ENCODE results near the gene PROK1. TPM values are rescaled to one million over a fixed set of nuclear protein-coding genes. Genes with fewer than 3 reads are reported as not detected.
"Not testable (repeated sequence)": the region's sequence is repeated elsewhere in the genome, so short reads cannot be mapped to it uniquely, and the experiment has no call there.

PROK1 gene
- total and polyA plus RNA-seq, 2 of the 4 experiments (the other 2 are of a cell fraction), result not detected

DNA sequence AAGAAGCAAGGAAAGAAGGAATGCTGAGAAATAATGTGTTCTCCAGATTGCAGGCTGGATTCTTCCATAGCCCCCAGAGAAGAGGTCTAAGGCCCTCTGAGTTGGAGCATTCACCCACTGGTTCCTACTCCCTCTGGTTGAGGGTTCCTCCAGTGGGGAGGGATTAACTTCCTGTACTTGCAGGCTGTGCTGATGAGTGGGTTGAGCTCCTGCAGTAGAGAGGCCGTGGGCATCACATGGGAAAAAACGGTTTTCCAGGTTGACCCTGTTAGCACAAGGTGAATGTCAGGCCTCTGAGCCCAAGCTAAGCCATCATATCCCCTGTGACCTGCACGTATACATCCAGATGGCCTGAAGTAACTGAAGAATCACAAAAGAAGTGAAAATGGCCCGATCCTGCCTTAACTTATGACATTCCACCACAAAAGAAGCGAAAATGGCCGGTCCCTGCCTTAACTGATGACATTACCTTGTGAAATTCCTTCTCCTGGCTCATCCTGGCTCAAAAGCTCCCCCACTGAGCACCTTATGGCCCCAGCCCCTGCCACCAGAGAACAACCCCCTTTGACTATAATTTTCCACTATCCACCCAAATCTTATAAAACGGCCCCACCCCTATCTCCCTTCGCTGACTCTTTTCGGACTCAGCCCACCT is 13.2 kb upstream of the PROK1 start:
- H3K9me3 ChIP-seq (ENCODE audit: control insufficient read depth, insufficient read depth, low read length); ATAC-seq (ENCODE audit: low read depth); H3K14ac ChIP-seq (replicated peaks; ENCODE audit: low read depth, low read length); H4K91ac ChIP-seq (ENCODE audit: insufficient read depth, low read depth, low read length); H4K5ac ChIP-seq (ENCODE audit: low read depth, low read length); H2BK15ac ChIP-seq (ENCODE audit: low read depth, low read length); H4K8ac ChIP-seq (ENCODE audit: low read depth in 2 of 2, low read length in 2 of 2); in situ Hi-C loops (cut with MboI; ENCODE audit: low sequenced_read_pairs); H3K4ac ChIP-seq (ENCODE audit: low read depth, low read length); H2BK5ac ChIP-seq (ENCODE audit: low read depth, low read length, poor library complexity, severe bottlenecking); H3K79me1 ChIP-seq (ENCODE audit: low read depth in 1 of 2, low read length in 2 of 2); H3K4me1 ChIP-seq (ENCODE audit: control insufficient read depth, insufficient read depth, low read length); dilution Hi-C loops (cut with HindIII; ENCODE audit: low sequenced_read_pairs, unreplicated experiment); intact Hi-C loops (cut with micrococcal nuclease); CTCF ChIA-PET; H2AK9ac ChIP-seq (replicated peaks; ENCODE audit: low read depth, low read length, poor library complexity); POLR2A ChIA-PET (ENCODE audit: unreplicated experiment); H3K36me3 ChIP-seq (ENCODE audit: control insufficient read depth, insufficient read depth, low read length); H3K27ac ChIP-seq (ENCODE audit: insufficient read depth, low read length); H2AK5ac ChIP-seq (ENCODE audit: low read depth, low read length); H3K23ac ChIP-seq (ENCODE audit: low read depth, low read length); H3K4me3 ChIP-seq (ENCODE audit: insufficient read depth, low read depth, low read length); H2AFZ ChIP-seq (replicated peaks; ENCODE audit: low read length, poor library complexity); H2BK20ac ChIP-seq (ENCODE audit: low read depth, low read length); H3K9ac ChIP-seq (ENCODE audit: low read depth, low read length); H3K4me2 ChIP-seq (ENCODE audit: low read depth, low read length); H3K9me1 ChIP-seq (ENCODE audit: insufficient read depth, low read length); H2BK120ac ChIP-seq (ENCODE audit: low read depth, low read length); DNase-seq; H3K56ac ChIP-seq (ENCODE audit: extremely low read depth, insufficient read depth, low read length); H3K18ac ChIP-seq (ENCODE audit: low read depth, low read length); H4K20me1 ChIP-seq (ENCODE audit: insufficient read depth, low read length); BruUV-seq (replicated peaks): not testable (repeated sequence)
- H3K27me3 ChIP-seq (ENCODE audit: control insufficient read depth, insufficient read depth, low read length), result peaks cover 30% of the 10 kb centered on the region
- WGBS, 2 experiments (ENCODE audit: extremely low coverage in 2 of 2, insufficient read length in 1 of 2), result 70% methylated on average over 2 of the region's 9 CpGs; no CpG with 5 or more reads in 1 of the 2 experiments
